GM10266 (cell line): ENCODE results near the gene BMERB1.
"Not testable (repeated sequence)": the region's sequence is repeated elsewhere in the genome, so short reads cannot be mapped to it uniquely, and the experiment has no call there.

Experiments used
- DNase-seq: peaks from one replicate; pipeline ENCODE4 v3.0.0; 2012; ENCODE audit errors: extremely low spot score
- CTCF ChIP-seq: IDR thresholded peaks from 2 replicates; pipeline ENCODE4 v1.5.1; 2012; ENCODE audit warnings: mild to moderate bottlenecking, low read depth; ENCODE audit not compliant: control insufficient read depth, insufficient read depth; ENCODE audit errors: missing control alignments

BMERB1 gene

DNA sequence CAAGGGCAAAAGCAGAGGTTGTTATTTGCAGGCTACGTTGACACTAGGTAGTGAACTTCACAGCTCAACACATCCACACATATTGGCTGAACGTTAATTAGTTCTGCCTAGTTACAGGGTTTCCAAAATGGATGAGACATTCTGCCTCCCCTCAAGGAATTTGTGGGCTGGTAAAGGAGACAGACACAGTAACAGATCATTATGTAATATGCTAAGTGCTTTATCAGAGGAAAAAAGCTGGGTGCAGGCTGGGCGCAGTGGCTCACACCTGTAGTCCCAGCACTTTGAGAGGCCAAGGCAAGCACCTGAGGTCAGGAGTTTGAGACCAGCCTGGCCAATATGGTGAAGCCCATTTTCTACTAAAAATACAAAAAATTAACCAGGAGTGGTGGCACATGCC is 26.2 kb downstream of the BMERB1 start:
- no peak for DNase-seq
- no peak for TF ChIP-seq CTCF

DNA sequence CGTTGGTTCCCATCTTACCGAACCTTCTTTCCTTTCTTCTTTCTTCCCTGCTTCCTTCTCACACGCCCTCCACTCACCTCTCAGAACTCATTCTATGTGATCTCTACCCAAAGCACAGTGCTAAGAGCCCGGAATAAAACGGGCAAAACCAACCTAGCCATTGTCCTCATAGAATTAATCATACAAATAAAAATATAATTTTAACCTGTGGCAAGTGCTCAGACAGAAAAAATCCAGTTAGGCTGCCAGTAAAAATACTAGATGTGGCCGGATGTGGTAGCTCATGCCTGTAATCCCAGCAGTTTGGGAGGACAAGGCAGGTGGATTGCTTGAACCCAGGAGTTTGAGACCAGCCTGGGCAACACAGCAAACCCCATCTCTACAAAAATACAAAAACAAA is 27.0 kb downstream of the BMERB1 start:
- TF ChIP-seq CTCF, result no peak
- DNase-seq, result no peak

GRCh38 chr16:15464401-15465186 is 30.2 kb downstream of the BMERB1 start:
- DNase-seq, result no peak
- TF ChIP-seq CTCF, result no peak

DNA sequence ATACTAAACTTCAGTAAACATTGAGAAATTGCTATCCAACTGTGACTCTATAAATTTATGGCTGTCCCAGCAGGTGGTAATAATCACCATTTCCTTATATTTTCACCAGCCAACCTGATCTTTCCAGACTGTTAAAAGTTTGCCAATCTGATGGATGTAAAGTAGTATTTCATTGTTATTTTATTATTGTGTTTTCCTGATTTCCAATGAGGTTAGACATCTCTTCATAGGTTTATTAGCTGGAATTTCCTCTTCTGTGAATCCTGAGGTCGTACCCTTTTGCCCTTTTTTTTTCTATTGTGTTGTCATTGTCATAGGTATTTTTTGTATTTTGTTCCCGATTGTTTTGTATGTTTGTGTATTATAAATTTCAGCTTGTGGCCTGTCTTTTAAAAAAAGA is 31.7 kb downstream of the BMERB1 start:
- DNase-seq, result no peak
- no peak for TF ChIP-seq CTCF

- no peak for DNase-seq
- no peak for TF ChIP-seq CTCF
Measured at GRCh38 chr16:15466886-15467781, 32.7 kb downstream of the BMERB1 start.

DNA sequence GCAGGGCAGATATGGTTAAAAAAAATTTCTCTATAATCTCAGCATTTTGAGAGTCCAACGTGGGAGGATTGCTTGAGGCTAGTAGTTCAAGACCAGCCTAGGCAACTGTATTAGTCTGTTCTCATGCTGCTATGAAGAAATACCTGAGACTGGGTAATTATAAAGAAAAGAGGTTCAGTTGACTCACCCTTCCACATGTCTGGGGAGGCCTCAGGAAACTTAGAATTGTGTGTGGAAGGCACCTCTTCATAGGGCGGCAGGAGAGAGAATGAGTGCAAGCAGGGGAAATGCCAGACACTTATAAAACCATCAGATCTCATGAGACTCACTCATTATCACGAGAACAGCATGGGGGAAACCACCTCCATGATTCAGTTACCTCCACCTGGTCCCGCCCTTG is 42.6 kb downstream of the BMERB1 start:
- not testable (repeated sequence) for DNase-seq

DNA sequence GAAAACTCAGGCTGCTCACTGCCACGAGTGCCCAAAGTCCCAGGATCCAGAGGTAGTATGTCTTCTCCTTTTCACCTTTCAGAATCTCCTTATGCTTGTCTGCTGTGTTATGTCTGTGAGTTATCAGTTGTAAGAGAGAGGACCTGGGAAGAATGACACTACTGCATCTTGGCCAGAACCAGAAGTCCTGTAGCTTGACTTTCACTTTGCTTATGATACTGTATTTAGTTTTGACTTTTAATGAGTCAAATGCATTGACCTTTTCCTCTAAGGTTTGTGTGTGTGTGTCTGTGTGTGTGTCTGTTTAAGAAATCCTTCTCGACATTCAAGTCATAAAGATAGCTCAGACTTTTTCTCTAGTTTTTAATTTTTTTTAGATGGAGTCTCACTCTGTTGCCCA is 43.4 kb downstream of the BMERB1 start:
- no peak for TF ChIP-seq CTCF
- DNase-seq, result no peak
